ENCODE data around the gene BHLHE40. TPM values are rescaled to one million over a fixed set of nuclear protein-coding genes. Genes with fewer than 3 reads are reported as not detected.

Gene BHLHE40
- total and polyA plus RNA-seq, 2 experiments from 2014 or later = 1.7 to 2.2 TPM

DNA sequence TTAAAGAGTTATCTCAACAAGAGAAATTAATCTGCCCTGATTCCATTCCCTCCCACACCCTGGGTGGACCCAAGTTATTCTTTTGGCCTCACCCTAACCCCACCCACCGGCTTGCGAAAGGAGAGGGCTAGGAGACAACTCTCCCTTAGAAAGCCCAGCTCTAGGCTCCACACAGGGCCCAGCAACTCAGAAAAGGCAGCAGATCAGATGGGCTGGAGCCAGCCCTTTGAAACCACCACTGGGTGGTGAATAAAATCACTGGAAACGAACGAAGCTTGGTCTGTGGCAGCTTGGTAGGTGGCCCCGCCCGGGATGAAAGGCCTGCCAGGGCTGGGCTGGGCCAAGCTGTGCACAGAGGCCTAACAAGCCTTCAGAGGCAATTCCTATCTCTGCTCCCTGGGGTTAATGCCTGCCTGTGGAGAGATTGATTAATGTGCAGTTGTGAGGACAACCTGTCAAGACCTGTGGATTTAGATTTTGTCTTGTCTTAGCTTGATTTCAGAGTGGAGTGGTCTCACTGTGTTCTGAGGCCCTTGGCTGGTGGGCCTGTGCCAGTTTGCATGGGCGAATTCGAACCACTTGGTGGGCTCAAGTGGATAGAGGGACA lies 38.8 kb downstream of the BHLHE40 start:
- H3K4me3 ChIP-seq = no peak overlapping the region
- Mint-ChIP-seq H3K4me1 (peaks cover 11% of the 10 kb centered on the region), H3K4me3 (no peak overlapping the region), H3K36me3 (ENCODE audit: low read depth) (no peaks in the 10 kb centered on the region), H3K9me3 (no peaks in the 10 kb centered on the region), H3K27me3 (ENCODE audit: insufficient read depth, low read depth, poor library complexity) (peaks cover 1% of the 10 kb centered on the region), H3K27ac (no peak overlapping the region)
- DNase-seq (ENCODE audit: low spot score) (no peak), ATAC-seq (peak; percentile 28)
- no peaks in the 10 kb centered on the region for H3F3A ChIP-seq (replicated peaks; ENCODE audit: low read depth)
- H3K4me1 ChIP-seq (ENCODE audit: insufficient read depth) = no peaks in the 10 kb centered on the region
- H3K27ac ChIP-seq (ENCODE audit: low read depth) = no peak overlapping the region
- no peaks in the 10 kb centered on the region for H4K20me1 ChIP-seq (replicated peaks; ENCODE audit: insufficient read depth)
- no peak overlapping the region for H2AFZ ChIP-seq
- no peaks in the 10 kb centered on the region for H3K27me3 ChIP-seq (ENCODE audit: insufficient read depth)
- H3K79me2 ChIP-seq (replicated peaks; ENCODE audit: insufficient read depth) = no peaks in the 10 kb centered on the region
- no peak for TF ChIP-seq EZH2 (IDR thresholded peaks at IDR 0.05; ENCODE audit: low read depth, unreplicated experiment)
- TF ChIP-seq, protein P1, sequence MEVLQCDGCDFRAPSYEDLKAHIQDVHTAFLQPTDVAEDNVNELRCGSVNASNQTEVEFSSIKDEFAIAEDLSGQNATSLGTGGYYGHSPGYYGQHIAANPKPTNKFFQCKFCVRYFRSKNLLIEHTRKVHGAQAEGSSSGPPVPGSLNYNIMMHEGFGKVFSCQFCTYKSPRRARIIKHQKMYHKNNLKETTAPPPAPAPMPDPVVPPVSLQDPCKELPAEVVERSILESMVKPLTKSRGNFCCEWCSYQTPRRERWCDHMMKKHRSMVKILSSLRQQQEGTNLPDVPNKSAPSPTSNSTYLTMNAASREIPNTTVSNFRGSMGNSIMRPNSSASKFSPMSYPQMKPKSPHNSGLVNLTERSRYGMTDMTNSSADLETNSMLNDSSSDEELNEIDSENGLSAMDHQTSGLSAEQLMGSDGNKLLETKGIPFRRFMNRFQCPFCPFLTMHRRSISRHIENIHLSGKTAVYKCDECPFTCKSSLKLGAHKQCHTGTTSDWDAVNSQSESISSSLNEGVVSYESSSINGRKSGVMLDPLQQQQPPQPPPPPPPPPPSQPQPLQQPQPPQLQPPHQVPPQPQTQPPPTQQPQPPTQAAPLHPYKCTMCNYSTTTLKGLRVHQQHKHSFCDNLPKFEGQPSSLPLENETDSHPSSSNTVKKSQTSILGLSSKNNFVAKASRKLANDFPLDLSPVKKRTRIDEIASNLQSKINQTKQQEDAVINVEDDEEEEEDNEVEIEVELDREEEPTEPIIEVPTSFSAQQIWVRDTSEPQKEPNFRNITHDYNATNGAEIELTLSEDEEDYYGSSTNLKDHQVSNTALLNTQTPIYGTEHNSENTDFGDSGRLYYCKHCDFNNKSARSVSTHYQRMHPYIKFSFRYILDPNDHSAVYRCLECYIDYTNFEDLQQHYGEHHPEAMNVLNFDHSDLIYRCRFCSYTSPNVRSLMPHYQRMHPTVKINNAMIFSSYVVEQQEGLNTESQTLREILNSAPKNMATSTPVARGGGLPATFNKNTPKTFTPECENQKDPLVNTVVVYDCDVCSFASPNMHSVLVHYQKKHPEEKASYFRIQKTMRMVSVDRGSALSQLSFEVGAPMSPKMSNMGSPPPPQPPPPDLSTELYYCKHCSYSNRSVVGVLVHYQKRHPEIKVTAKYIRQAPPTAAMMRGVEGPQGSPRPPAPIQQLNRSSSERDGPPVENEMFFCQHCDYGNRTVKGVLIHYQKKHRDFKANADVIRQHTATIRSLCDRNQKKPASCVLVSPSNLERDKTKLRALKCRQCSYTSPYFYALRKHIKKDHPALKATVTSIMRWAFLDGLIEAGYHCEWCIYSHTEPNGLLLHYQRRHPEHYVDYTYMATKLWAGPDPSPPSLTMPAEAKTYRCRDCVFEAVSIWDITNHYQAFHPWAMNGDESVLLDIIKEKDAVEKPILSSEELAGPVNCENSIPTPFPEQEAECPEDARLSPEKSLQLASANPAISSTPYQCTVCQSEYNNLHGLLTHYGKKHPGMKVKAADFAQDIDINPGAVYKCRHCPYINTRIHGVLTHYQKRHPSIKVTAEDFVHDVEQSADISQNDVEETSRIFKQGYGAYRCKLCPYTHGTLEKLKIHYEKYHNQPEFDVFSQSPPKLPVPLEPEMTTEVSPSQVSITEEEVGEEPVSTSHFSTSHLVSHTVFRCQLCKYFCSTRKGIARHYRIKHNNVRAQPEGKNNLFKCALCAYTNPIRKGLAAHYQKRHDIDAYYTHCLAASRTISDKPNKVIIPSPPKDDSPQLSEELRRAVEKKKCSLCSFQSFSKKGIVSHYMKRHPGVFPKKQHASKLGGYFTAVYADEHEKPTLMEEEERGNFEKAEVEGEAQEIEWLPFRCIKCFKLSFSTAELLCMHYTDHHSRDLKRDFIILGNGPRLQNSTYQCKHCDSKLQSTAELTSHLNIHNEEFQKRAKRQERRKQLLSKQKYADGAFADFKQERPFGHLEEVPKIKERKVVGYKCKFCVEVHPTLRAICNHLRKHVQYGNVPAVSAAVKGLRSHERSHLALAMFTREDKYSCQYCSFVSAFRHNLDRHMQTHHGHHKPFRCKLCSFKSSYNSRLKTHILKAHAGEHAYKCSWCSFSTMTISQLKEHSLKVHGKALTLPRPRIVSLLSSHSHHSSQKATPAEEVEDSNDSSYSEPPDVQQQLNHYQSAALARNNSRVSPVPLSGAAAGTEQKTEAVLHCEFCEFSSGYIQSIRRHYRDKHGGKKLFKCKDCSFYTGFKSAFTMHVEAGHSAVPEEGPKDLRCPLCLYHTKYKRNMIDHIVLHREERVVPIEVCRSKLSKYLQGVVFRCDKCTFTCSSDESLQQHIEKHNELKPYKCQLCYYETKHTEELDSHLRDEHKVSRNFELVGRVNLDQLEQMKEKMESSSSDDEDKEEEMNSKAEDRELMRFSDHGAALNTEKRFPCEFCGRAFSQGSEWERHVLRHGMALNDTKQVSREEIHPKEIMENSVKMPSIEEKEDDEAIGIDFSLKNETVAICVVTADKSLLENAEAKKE (CRISPR knock-in tag; IDR thresholded peaks at IDR 0.05) = no peak
- TF ChIP-seq, protein P2, sequence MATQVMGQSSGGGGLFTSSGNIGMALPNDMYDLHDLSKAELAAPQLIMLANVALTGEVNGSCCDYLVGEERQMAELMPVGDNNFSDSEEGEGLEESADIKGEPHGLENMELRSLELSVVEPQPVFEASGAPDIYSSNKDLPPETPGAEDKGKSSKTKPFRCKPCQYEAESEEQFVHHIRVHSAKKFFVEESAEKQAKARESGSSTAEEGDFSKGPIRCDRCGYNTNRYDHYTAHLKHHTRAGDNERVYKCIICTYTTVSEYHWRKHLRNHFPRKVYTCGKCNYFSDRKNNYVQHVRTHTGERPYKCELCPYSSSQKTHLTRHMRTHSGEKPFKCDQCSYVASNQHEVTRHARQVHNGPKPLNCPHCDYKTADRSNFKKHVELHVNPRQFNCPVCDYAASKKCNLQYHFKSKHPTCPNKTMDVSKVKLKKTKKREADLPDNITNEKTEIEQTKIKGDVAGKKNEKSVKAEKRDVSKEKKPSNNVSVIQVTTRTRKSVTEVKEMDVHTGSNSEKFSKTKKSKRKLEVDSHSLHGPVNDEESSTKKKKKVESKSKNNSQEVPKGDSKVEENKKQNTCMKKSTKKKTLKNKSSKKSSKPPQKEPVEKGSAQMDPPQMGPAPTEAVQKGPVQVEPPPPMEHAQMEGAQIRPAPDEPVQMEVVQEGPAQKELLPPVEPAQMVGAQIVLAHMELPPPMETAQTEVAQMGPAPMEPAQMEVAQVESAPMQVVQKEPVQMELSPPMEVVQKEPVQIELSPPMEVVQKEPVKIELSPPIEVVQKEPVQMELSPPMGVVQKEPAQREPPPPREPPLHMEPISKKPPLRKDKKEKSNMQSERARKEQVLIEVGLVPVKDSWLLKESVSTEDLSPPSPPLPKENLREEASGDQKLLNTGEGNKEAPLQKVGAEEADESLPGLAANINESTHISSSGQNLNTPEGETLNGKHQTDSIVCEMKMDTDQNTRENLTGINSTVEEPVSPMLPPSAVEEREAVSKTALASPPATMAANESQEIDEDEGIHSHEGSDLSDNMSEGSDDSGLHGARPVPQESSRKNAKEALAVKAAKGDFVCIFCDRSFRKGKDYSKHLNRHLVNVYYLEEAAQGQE (IDR thresholded peaks at IDR 0.05; ENCODE audit: unreplicated experiment) = no peak
- no peak for TF ChIP-seq CREB1 (CRISPR knock-in tag; IDR thresholded peaks at IDR 0.05; ENCODE audit: low read depth)
- TF ChIP-seq STAT1 (IDR thresholded peaks at IDR 0.05; ENCODE audit: unreplicated experiment) = no peak
- TF ChIP-seq JUNB (IDR thresholded peaks at IDR 0.05; ENCODE audit: unreplicated experiment) = no peak
- TF ChIP-seq, protein P3, sequence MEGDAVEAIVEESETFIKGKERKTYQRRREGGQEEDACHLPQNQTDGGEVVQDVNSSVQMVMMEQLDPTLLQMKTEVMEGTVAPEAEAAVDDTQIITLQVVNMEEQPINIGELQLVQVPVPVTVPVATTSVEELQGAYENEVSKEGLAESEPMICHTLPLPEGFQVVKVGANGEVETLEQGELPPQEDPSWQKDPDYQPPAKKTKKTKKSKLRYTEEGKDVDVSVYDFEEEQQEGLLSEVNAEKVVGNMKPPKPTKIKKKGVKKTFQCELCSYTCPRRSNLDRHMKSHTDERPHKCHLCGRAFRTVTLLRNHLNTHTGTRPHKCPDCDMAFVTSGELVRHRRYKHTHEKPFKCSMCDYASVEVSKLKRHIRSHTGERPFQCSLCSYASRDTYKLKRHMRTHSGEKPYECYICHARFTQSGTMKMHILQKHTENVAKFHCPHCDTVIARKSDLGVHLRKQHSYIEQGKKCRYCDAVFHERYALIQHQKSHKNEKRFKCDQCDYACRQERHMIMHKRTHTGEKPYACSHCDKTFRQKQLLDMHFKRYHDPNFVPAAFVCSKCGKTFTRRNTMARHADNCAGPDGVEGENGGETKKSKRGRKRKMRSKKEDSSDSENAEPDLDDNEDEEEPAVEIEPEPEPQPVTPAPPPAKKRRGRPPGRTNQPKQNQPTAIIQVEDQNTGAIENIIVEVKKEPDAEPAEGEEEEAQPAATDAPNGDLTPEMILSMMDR (conservative IDR thresholded peaks at IDR 0.05; ENCODE audit: low read depth in 2 of 2) = no peak
- no peak for TF ChIP-seq POLR2AphosphoS5 (IDR thresholded peaks at IDR 0.05; ENCODE audit: low read depth)
- H3K9me2 ChIP-seq (ENCODE audit: insufficient read depth) = no peaks in the 10 kb centered on the region
- H3K4me2 ChIP-seq = no peak overlapping the region
- H3K36me3 ChIP-seq (ENCODE audit: insufficient read depth) = no peaks in the 10 kb centered on the region
